Inflammatory macrophage treated with lipopolysaccharide for 1 hour (primary cell): ENCODE measurements around the gene NXPH4.

ENCODE experiments used
- DNase-seq, 2 donors: peaks; one replicate each; pipeline ENCODE4 v3.0.0-alpha.2; 2020 to 2022

NXPH4 gene

DNA sequence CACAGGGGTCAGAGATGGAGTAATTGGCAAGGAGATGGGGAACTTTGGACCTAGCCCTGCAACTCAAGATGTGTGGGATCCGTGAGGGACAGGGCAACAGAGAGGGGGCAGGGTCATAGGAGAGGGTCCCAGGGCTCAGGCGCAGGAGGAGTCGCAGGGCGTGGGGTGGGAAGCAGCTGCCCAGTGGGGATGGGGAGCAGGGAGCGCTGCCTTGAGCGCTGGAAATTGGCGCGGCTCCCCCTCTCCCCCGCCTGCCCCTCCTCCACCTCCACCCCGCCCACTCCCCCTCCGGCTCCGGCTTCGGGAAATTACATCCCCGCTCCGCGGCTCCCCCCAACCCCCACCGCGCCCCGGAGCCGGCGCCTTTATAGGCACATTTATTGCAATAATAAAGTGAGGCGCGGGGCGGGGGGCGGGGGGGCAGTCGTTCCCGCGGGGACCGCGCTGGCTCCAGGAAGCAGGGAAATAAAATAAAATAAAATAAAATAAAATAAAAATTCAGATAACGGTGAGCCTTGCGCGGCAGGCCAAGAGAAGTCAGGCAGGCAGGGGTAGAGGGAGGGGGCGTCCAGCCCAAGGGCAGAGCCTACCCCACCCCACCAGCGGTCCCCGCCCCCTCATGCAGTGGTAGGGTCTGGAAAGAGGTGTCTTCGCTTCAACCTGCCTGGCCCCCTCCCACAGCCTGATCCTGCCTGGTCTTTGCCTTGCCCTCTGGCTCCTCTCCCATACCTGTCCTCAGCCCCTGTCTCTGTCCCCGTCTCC, 3.6 kb downstream of the NXPH4 start:
- DNase-seq: no peak

DNA sequence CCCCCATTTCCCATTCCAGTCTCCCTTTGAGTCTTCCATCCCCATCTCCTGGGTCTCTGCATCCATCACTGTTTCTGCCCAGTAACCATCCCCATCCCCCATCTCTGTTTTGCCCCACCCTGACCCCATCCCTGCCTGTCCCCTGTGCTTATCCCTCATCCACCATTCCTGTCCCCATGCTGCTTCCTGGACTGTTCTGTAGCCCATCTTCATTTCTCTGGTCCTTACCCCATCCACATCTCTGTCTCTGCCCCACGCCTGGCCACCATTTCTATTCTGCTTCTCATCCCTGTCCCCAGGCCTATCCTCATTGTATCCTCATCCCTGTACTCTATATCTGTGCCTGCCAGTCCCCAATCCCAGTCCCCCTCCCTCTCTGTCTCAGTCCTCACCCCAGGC, 4.2 kb downstream of the NXPH4 start:
- no peak for DNase-seq

GRCh38 chr12:57221169-57221917, 4.7 kb downstream of the NXPH4 start:
- no peak for DNase-seq

GRCh38 chr12:57222286-57223190, 5.9 kb downstream of the NXPH4 start:
- DNase-seq: no peak

GRCh38 chr12:57223191-57224165, 6.9 kb downstream of the NXPH4 start:
- DNase-seq: no peak

- DNase-seq: no peak
These were observed 7.8 kb downstream of the NXPH4 start for GRCh38 chr12:57224278-57224972.

DNA sequence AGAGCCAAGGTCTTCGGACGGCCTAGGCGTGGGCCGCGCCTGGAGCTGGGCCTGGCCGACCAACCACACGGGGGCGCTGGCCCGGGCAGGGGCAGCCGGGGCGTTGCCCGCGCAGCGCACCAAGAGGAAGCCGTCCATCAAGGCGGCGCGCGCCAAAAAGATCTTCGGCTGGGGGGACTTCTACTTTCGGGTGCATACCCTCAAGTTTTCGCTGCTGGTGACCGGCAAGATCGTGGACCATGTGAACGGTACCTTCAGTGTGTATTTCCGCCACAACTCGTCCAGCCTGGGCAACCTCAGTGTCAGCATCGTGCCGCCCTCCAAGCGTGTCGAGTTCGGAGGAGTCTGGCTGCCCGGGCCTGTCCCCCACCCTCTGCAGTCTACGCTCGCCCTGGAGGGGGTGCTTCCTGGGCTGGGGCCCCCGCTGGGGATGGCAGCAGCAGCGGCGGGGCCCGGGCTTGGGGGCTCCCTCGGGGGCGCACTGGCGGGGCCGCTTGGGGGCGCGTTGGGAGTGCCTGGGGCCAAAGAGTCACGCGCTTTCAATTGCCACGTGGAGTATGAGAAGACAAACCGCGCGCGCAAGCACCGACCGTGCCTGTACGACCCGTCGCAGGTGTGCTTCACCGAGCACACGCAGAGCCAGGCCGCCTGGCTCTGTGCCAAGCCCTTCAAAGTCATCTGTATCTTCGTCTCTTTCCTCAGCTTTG, 8.5 kb downstream of the NXPH4 start:
- peak; percentile 57 to 84 for DNase-seq

DNA sequence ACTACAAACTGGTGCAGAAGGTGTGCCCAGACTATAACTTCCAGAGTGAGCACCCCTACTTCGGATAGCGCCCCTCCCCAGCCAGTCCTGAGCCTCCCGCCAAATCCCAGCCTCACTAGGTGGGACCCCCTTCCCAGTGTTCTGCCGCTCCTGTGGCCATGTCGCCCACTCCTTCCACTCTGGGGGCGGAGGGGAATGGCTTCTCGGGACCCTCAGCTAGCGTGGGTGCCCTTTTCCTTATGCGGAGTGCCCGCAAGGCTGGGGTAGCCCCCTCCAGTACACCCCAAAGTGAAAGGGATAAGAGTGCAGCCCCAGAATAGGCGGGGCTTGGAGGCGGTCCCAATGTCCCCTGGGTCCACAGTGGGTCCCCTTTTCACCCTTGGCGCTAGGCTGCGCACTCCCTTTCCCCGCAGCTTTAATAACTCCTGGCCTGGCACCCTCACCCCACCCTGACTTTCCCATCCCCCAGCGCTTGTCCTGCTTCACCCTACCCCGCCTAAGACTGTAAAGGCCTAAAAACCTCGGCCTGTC, 9.2 kb downstream of the NXPH4 start:
- no peak for DNase-seq

GRCh38 chr12:57226588-57227314, 10.2 kb downstream of the NXPH4 start:
- DNase-seq: no peak

DNA sequence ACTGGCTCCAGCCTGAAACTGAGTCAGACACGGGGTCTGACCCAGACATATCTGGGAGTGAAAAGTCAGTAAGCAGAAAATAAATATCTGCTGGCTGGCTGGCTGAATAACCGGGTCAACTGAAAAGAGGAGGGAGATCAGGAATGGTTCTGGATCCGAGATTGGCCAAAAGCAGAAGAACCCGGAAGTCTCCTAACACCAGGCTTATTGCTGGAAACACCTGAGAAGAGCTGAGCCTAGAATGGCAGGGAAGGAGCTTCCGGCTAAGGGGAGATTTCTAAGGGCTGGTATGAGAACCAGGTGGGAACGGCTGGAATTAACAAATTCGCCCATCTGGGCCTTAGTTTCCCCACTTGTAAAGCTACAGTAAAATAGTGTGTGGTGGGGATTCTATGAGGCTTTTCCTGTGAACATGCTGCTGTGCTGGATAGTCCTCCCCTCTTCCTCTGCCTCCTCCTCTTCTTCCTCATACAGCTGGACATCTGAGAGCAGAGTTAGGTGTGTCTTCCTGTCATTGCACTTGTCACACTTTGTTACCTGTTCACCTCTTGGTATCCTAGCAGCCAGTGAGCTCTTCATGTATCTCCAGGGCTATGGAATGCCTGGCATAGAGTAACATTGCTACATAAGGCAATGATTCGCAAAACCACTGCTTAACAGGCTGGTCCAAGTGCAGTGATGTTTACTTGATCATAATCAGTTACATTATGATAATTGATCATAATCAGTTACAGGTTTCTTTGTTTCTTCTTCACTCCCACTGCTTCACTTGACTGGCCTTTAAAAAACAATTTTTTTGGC, 10.9 kb downstream of the NXPH4 start:
- no peak for DNase-seq

GRCh38 chr12:57229046-57229633, 12.5 kb downstream of the NXPH4 start:
- peak; percentile 52 to 54 for DNase-seq

DNA sequence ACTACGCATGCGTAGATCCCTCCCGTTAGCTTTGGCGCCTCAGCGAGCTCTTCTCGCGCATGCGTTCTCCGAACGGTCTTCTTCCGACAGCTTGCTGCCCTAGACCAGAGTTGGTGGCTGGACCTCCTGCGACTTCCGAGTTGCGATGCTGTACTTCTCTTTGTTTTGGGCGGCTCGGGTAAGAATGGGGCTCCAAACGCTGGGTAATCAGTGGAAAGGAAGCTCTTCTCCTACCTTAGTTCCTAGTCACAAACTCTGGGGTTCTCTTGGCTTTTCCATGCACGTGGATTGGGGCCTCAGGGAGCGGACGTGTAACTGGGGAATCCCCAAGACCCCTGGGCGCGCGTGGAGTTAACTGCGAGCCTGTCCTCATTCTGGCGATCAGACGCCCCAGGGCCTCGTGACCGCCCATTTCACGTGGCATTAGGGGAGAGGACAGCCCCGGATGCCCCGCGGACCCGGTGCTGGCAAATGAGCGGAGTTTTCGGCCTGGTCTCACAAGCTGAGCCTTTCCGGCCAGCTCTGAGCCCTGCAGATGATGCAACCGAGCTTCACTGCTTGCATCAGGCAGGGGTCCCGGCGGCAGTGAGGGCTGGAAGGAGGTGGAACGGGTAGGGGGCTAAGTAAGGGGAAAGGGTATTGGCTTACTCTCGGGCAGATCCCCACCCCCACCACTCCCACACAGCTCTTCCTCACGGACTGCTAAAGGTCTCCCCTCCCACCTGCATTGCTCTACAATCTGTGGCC, 13.2 kb downstream of the NXPH4 start, which contains the start of gene SHMT2:
SHMT2 (plus strand) TSS at position 78 of the 747 bp plus-strand sequence; CDS start at position 146, 68 bp downstream.
- DNase-seq: peak; percentile 94 to 98

- DNase-seq: no peak
These were observed 14.0 kb downstream of the NXPH4 start for GRCh38 chr12:57230381-57231155.

DNA sequence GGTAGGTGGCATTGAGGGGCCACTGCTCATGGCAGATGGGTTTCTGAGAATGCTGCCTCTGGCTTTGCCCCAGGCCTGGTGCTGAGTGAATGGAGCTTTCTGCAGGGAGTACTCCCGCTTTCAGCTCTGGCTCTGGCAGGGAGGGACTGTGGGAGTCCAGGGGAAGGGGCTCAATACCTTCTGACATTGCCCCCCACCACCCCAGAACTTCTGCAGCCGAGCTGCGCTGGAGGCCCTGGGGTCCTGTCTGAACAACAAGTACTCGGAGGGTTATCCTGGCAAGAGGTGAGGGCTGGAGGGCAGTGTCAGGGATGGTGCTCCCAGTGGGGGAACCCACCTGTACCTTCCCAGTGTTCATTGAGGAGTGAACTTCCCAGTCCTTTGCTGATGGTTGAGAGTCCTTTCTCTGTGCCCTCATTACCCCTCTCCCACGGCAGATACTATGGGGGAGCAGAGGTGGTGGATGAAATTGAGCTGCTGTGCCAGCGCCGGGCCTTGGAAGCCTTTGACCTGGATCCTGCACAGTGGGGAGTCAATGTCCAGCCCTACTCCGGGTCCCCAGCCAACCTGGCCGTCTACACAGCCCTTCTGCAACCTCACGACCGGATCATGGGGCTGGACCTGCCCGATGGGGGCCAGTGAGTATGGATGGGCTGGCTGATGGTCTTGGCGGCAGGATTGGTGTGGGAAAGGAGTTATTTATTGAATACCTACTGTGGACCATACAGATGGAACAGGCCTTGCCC, 14.9 kb downstream of the NXPH4 start:
- no peak for DNase-seq

- DNase-seq: no peak
These were observed 15.7 kb downstream of the NXPH4 start for GRCh38 chr12:57232156-57232756.
